Measurements from ENCODE around the gene KCNK5.
A peak's percentile ranks its signal among the peaks of the same experiment; 100 is the strongest.

The KCNK5 gene

DNA sequence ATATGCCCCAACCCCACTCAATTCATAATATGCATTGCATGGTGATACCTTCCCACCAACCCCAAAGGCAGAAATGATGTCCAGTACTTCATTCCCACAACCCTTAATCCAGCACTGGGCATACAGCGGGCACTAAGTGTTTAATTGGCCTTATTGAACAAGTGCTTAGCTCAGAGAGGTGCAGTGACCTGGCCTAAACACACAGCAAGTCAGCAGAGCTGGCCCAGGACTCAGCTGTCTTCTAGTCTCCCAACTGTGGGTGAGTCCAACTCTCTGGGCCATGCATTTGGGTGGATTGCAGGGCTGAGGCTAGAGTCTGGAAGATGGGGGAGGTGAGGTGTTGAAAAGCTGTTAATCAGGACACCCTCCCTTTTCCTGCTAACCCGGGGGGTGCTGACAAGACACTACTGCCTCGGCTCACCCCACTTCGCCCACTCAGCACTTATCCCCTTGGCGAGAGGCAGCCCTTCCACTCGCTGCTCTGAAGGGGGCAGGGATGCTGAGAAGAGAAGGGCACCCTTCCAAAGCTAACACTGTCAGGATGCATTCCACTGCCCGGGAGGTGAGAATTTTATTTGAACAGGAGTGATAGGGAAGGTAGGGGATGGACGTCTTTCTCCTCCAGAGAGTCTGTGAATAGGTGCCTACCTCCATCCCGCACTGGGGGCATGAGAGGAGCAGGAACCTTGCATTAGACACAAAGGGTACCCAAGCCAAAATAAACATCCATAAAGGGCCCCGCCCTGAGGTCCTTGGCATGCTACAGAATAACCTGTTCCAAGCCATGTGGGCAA, 14.2 kb downstream of the KCNK5 start:
- no peak overlapping the region for H3K9ac ChIP-seq (ENCODE audit: low read depth, low read length)
- H3K27me3 ChIP-seq (ENCODE audit: insufficient read depth, low read length): no peaks in the 10 kb centered on the region
- H3K27ac ChIP-seq (ENCODE audit: low read depth, low read length): no peak overlapping the region
- H3K4me3 ChIP-seq (ENCODE audit: low read length): no peak overlapping the region
- no peaks in the 10 kb centered on the region for H3K9me3 ChIP-seq (ENCODE audit: insufficient read depth, low read depth, low read length)
- WGBS: 85% methylated on average over 10 of the region's 10 CpGs
- no peaks in the 10 kb centered on the region; the same call in 1 of the 2 replicates for H3K36me3 ChIP-seq (ENCODE audit: insufficient read depth, low read length)
- H3K4me1 ChIP-seq (ENCODE audit: insufficient read depth, low read length): peaks cover 15% of the 10 kb centered on the region

DNA sequence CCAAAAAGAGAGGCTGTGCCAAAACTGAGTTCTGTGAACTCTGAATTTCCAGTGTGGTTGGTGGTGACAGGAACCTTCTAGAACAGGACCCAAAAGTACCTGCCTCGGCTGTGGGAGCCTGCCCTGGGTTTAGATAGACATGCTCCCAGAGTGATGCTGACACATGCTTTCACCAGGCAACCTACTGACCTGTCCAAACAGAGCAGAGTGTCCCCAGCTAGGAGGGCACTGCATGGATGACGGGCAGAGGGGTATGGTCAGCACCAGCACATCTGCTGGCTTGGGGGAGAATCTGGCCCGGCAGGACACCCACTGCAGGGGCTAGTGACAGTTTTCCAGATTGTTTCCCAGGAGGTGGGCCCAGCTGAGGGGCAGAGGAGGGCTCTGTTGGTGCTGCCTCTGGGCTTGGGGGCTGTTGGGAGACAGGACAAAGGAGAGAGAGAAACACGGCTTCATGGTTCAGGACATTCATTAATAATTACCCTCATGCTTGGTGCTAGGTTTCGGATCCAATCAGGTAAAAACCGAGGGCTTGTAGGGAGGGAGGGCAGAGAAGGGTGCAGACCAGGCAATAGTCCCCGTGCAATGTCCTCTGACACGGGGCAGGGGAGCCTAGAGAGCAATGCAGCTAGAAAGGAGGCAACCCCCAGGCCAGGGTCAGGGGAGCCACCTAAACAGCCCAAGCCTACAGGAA, 15.0 kb downstream of the KCNK5 start:
- peaks cover 22% of the 10 kb centered on the region for H3K4me1 ChIP-seq (ENCODE audit: insufficient read depth, low read length)
- H3K27ac ChIP-seq (ENCODE audit: low read depth, low read length): no peak overlapping the region
- 80% methylated on average over 7 of the region's 8 CpGs for WGBS

DNA sequence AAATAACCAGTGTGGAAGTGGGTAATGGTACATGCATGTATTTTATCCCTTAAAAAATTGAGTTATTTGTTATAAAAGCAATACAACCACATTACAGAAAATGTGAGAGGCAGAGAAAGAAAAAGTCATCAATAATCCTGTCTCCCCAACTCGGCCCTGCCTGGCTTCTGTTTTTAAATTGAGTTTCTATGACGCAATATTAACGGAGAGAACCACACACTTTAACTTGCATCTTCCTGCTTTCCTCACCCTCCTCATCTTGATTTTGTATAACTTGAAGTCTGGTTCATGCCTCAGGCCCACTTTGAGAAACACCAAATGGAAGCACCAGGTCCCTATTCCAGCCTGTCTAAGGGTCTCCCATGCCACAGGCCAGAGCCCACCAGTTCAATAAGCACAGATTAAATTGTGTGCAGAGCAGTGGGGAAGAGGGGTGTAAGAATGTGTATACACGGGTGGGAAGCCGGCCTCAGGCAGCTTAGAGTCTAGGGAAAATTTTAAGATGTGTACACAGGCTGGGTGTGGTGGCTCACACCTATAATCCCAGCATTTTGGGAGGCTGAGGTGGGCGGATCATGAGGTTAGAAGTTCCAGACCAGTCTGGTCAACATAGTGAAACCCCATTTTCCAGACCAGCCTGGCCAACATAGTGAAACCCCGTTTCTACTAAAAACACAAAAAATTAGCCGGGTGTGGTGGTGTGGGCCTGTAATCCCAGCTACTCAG, 15.9 kb downstream of the KCNK5 start:
- Histone ChIP-seq H3K27me3 (ENCODE audit: insufficient read depth, low read length) (no peaks in the 10 kb centered on the region), H3K9ac (ENCODE audit: low read depth, low read length) (no peak overlapping the region), H3K9me3 (ENCODE audit: insufficient read depth, low read depth, low read length) (no peaks in the 10 kb centered on the region), H3K36me3 (ENCODE audit: insufficient read depth, low read length) (no peaks in the 10 kb centered on the region; the same call in 1 of the 2 replicates), H3K27ac (ENCODE audit: low read depth, low read length) (no peak overlapping the region), H3K4me3 (ENCODE audit: low read length) (no peak overlapping the region), H3K4me1 (ENCODE audit: insufficient read depth, low read length) (peaks cover 30% of the 10 kb centered on the region)
- 96% methylated on average over 8 of the region's 8 CpGs for WGBS

More for the DNA sequence above, 15.0 kb downstream of the KCNK5 start:
- Histone ChIP-seq H3K36me3 (ENCODE audit: insufficient read depth, low read length) (no peaks in the 10 kb centered on the region; the same call in 1 of the 2 replicates), H3K4me3 (ENCODE audit: low read length) (no peak overlapping the region), H3K9me3 (ENCODE audit: insufficient read depth, low read depth, low read length) (no peaks in the 10 kb centered on the region), H3K9ac (ENCODE audit: low read depth, low read length) (no peak overlapping the region), H3K27me3 (ENCODE audit: insufficient read depth, low read length) (no peaks in the 10 kb centered on the region)

DNA sequence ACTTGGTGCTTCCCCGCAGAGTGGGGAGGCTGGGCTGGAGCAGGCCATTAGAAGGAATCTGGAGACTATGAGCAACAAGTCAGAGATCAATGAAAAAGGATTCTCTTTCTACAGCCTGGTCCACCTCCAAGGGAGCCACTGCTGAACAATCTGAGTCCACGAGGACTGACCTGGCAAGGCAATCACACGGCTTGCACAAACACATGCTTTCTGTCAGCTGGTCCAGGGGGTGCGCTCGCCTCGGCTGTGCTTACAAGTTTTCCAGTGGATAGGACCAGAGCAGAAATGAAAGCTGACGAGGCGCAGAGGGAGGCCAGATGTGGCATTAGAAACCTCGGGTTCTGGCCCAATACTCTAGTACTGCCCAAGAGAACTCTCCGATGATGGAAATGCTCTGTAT, 18.1 kb downstream of the KCNK5 start:
- H3K36me3 ChIP-seq (ENCODE audit: insufficient read depth, low read length): no peaks in the 10 kb centered on the region; the same call in 1 of the 2 replicates
- 93% methylated on average over 10 of the region's 10 CpGs for WGBS
- H3K27ac ChIP-seq (ENCODE audit: low read depth, low read length): no peak overlapping the region
- no peak overlapping the region for H3K9ac ChIP-seq (ENCODE audit: low read depth, low read length)
- H3K4me3 ChIP-seq (ENCODE audit: low read length): no peak overlapping the region
- H3K9me3 ChIP-seq (ENCODE audit: insufficient read depth, low read depth, low read length): no peaks in the 10 kb centered on the region
- no peaks in the 10 kb centered on the region for H3K27me3 ChIP-seq (ENCODE audit: insufficient read depth, low read length)
- H3K4me1 ChIP-seq (ENCODE audit: insufficient read depth, low read length): peaks cover 29% of the 10 kb centered on the region

DNA sequence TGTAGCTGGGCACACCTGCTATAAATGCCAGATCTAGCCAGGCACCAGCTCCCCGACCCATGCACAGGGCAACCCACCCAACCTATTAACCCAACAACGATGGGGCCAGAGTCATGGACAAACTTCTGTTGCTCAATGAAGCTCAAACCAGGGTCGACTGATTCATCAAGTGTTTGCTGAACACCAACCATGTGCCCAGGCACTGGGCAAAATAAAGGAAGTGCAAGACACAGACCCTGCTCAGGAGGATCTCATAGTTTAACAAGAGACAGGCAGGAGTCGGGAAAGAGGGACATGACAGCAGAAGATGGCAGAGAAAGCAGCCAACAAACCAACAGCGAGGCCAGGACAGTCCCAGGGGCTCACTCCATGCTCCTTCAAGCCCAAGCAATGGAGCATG, 18.8 kb downstream of the KCNK5 start:
- Histone ChIP-seq H3K27ac (ENCODE audit: low read depth, low read length) (no peak overlapping the region), H3K27me3 (ENCODE audit: insufficient read depth, low read length) (no peaks in the 10 kb centered on the region), H3K9ac (ENCODE audit: low read depth, low read length) (no peak overlapping the region; the same call in 1 of the 2 replicates), H3K36me3 (ENCODE audit: insufficient read depth, low read length) (no peaks in the 10 kb centered on the region; the same call in 1 of the 2 replicates), H3K4me3 (ENCODE audit: low read length) (no peak overlapping the region), H3K4me1 (ENCODE audit: insufficient read depth, low read length) (peaks cover 31% of the 10 kb centered on the region), H3K9me3 (ENCODE audit: insufficient read depth, low read depth, low read length) (no peaks in the 10 kb centered on the region)
- 90% methylated on average over 5 of the region's 5 CpGs for WGBS

DNA sequence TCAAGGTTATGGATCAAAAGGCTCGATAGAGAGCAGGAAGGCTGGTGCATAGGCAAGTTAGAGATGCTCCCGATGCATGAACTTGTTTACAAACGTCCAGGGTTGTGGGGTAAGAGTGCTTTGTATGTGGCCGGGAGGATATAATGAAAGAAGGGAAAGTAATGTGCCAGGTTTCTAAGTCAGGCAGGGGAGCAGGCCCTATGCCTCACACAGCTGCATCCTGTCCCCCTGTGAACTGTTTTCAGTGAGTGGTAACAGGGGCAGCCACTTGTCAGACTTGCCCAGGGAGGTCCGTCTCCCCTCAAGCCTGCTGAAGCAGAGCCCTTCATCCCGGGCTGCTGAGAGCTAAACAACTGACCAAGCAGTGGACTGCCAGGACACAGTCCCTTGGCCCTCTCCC, 19.4 kb downstream of the KCNK5 start:
- Histone ChIP-seq H3K4me1 (ENCODE audit: insufficient read depth, low read length) (peaks cover 36% of the 10 kb centered on the region), H3K27ac (ENCODE audit: low read depth, low read length) (peak overlapping the region; percentile 34; the same call in 1 of the 2 replicates), H3K27me3 (ENCODE audit: insufficient read depth, low read length) (no peaks in the 10 kb centered on the region), H3K9ac (ENCODE audit: low read depth, low read length) (peak overlapping the region; percentile 2), H3K9me3 (ENCODE audit: insufficient read depth, low read depth, low read length) (no peaks in the 10 kb centered on the region), H3K4me3 (ENCODE audit: low read length) (no peak overlapping the region), H3K36me3 (ENCODE audit: insufficient read depth, low read length) (no peaks in the 10 kb centered on the region; the same call in 1 of the 2 replicates)
- WGBS: 79% methylated on average over 6 of the region's 6 CpGs

DNA sequence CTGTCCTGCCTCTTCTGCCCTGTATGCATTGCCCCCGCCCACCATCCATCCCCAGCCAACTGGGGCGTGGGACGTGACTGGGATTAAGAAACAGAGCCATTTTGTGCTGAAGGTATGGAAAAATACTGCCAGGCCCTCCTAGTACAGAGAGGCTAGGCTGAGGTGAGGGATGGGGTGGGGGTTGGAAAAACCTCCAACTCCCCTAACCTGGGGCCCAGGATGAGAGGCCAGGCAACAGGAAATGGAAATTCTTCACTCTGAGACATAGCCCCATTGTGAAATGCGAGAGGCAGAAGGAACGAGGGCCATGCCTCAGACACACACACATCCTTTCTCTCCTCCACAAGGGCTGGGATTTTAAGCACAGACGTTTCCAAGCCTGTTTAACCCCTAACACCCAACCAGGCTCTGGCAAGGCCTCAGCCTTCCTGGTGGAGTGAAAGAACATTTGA, 19.9 kb downstream of the KCNK5 start:
- Histone ChIP-seq H3K9me3 (ENCODE audit: insufficient read depth, low read depth, low read length) (no peaks in the 10 kb centered on the region), H3K27ac (ENCODE audit: low read depth, low read length) (peak overlapping the region; percentile 34; the same call in 1 of the 2 replicates), H3K4me1 (ENCODE audit: insufficient read depth, low read length) (peaks cover 41% of the 10 kb centered on the region), H3K9ac (ENCODE audit: low read depth, low read length) (peak overlapping the region; percentile 2; the same call in 1 of the 2 replicates), H3K36me3 (ENCODE audit: insufficient read depth, low read length) (no peaks in the 10 kb centered on the region; the same call in 1 of the 2 replicates), H3K27me3 (ENCODE audit: insufficient read depth, low read length) (no peaks in the 10 kb centered on the region), H3K4me3 (ENCODE audit: low read length) (no peak overlapping the region)
- 49% methylated on average over 5 of the region's 6 CpGs for WGBS

DNA sequence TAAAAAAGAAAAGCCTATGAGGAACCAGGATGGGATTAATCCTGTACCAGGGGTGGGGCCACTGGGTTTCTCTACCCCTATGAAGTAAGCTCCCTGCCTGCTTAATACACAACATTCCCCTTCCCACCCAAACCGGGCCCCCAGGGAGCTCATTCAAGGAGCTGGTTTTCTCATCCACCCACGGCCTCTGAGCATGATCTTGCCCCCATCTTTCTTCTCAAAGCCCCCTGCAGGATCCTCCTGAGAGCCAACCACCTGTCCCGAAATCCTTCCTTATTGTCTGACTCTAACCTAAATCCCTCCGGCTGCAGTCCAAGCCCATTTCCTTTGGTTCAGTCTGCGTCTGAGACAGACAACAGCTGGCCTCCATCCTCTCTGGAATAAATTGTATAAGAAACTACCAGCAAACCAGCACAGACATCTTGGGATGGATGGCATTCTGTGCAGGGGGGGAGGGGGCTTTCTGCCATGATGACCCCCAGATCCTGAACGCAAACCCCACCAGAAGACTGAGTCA, 21.0 kb downstream of the KCNK5 start:
- 80% methylated on average over 6 of the region's 6 CpGs for WGBS
- no peaks in the 10 kb centered on the region for H3K9me3 ChIP-seq (ENCODE audit: insufficient read depth, low read depth, low read length)
- no peaks in the 10 kb centered on the region; the same call in 1 of the 2 replicates for H3K36me3 ChIP-seq (ENCODE audit: insufficient read depth, low read length)
- no peaks in the 10 kb centered on the region for H3K27me3 ChIP-seq (ENCODE audit: insufficient read depth, low read length)
- no peak overlapping the region for H3K27ac ChIP-seq (ENCODE audit: low read depth, low read length)
- no peak overlapping the region for H3K9ac ChIP-seq (ENCODE audit: low read depth, low read length)
- peaks cover 52% of the 10 kb centered on the region for H3K4me1 ChIP-seq (ENCODE audit: insufficient read depth, low read length)
- H3K4me3 ChIP-seq (ENCODE audit: low read length): no peak overlapping the region

DNA sequence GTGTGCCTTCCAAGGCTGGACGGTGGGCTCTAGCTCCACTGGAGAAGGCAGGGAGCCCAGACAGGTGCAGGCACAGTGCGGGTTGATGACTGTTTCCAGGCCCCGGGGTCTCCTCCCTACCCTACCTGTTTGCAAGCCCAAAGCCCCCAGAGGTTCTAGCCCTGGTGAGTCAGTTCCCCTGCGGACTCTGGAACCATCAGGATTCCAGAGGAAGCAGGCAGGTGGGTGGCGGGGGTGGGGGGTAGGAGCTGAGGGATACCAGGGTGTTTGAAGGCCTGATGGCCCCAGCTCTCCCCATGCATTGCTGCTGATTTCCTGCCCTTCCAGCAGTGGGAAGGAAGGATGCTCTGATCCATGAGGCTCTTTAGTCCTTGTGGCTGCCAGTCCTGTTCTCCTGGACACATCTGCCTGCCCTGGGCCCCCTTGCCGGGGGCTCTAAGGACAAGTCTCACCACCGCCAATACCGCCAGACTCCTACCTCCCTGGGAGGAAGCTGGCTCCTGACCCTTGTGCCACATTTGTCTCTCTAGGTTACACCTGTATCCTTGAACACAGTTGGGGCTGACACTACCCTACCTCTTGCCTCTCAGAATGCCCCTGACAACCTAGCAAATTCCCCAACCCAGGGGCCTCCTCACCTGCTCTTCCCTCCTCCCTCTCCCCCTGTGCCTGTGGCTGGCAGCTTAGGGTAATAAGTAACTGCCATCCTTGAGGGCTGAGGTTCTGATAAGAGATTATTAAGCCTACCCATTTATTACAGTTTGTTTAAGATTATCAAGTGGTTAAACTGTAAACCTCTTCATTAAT, 21.7 kb downstream of the KCNK5 start:
- no peaks in the 10 kb centered on the region; the same call in 1 of the 2 replicates for H3K36me3 ChIP-seq (ENCODE audit: insufficient read depth, low read length)

DNA sequence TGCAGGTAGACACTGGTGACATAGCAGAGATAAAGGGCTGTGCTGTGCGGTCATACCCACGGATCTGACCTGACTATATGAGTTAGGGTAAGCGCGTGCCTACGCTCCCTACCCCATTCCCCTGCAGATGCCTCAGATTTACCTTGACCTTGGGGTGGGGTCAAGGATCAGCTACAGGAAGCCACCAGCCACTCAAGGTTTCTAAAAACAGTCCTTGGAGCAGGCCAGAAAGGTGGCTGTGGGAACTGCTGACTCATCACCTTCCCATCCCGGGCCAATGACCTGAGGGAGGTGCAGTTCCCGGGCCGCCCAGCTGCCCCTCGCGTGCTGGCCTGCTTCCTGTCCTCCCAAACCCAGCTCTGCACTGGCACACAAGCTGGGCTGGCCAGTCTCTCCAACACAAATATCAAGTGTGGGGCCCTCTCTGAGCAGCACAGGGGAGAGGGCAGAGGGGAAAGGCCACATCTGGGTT, 23.0 kb downstream of the KCNK5 start:
- no peaks in the 10 kb centered on the region; the same call in 1 of the 2 replicates for H3K36me3 ChIP-seq (ENCODE audit: insufficient read depth, low read length)
- H3K4me1 ChIP-seq (ENCODE audit: insufficient read depth, low read length): peaks cover 54% of the 10 kb centered on the region
- H3K9ac ChIP-seq (ENCODE audit: low read depth, low read length): no peak overlapping the region
- H3K4me3 ChIP-seq (ENCODE audit: low read length): no peak overlapping the region
- H3K27me3 ChIP-seq (ENCODE audit: insufficient read depth, low read length): no peaks in the 10 kb centered on the region
- WGBS: 88% methylated on average over 10 of the region's 10 CpGs
- no peak overlapping the region for H3K27ac ChIP-seq (ENCODE audit: low read depth, low read length)
- no peaks in the 10 kb centered on the region for H3K9me3 ChIP-seq (ENCODE audit: insufficient read depth, low read depth, low read length)

More for the DNA sequence above, 21.7 kb downstream of the KCNK5 start:
- H3K9ac ChIP-seq (ENCODE audit: low read depth, low read length): no peak overlapping the region
- H3K4me1 ChIP-seq (ENCODE audit: insufficient read depth, low read length): peaks cover 54% of the 10 kb centered on the region
- no peak overlapping the region for H3K27ac ChIP-seq (ENCODE audit: low read depth, low read length)
- WGBS: 93% methylated on average over 8 of the region's 8 CpGs
- no peaks in the 10 kb centered on the region for H3K9me3 ChIP-seq (ENCODE audit: insufficient read depth, low read depth, low read length)
- no peak overlapping the region for H3K4me3 ChIP-seq (ENCODE audit: low read length)
- H3K27me3 ChIP-seq (ENCODE audit: insufficient read depth, low read length): no peaks in the 10 kb centered on the region

Data from HUES64 (cell line).